Measurements from ENCODE around the gene MALT1. TPM values are rescaled to one million over a fixed set of nuclear protein-coding genes. Genes with fewer than 3 reads are reported as not detected.

Gene MALT1
- total RNA-seq, 1 experiment from 2014 or later = 22.6 TPM

- no peaks in the 10 kb centered on the region for H3K36me3 ChIP-seq (ENCODE audit: control insufficient read depth, insufficient read depth, low read length)
- CTCF ChIA-PET = no interaction called here
- H3K36me3 Mint-ChIP-seq (ENCODE audit: insufficient read depth, unreplicated experiment) = peaks cover 24% of the 10 kb centered on the region
Observed at GRCh38 chr18:58695772-58696171, 24.5 kb downstream of the MALT1 start.

DNA sequence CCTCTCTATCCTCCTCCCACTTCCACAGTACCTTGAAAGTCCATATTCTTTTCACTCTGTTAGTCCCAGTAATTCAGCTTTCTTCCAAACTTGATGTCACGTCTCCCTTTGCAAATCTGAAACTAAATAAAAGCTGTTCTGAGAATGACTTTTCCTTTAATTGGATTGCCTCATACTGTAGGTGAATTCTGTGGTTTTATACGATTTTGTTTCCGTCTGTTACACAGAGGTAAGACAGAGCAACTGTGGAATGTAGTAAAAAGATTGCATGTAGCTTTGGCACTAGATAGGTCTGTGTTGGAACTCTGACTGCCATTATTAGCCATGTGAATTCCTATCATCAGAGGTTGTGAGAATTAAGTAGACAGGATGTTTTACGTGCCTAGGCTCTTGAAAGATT lies 25.9 kb downstream of the MALT1 start:
- Mint-ChIP-seq H3K36me3 (ENCODE audit: insufficient read depth, unreplicated experiment) (peaks cover 33% of the 10 kb centered on the region), H3K27me3 (ENCODE audit: insufficient read depth, unreplicated experiment) (no peaks in the 10 kb centered on the region), H3K27ac (ENCODE audit: unreplicated experiment) (no peak overlapping the region), H3K9me3 (ENCODE audit: unreplicated experiment) (no peaks in the 10 kb centered on the region), H3K4me1 (ENCODE audit: low read depth, unreplicated experiment) (no peaks in the 10 kb centered on the region), H3K4me3 (ENCODE audit: unreplicated experiment) (no peak overlapping the region)
- Histone ChIP-seq H3K9me3 (no peaks in the 10 kb centered on the region), H3K4me1 (no peaks in the 10 kb centered on the region), H3K36me3 (ENCODE audit: control insufficient read depth, insufficient read depth, low read length) (no peaks in the 10 kb centered on the region), H3K4me3 (ENCODE audit: low read depth, low read length) (no peak overlapping the region), H3K27me3 (replicated peaks; ENCODE audit: control insufficient read depth, insufficient read depth, low read length) (no peaks in the 10 kb centered on the region)
- intact Hi-C loops (cut with micrococcal nuclease; ENCODE audit: unreplicated experiment) = no loop called here
- TF ChIP-seq CTCF (IDR thresholded peaks at IDR 0.05; ENCODE audit: insufficient read depth in 1 of 2, low read depth in 1 of 2, low read length in 1 of 2, severe bottlenecking in 1 of 2, unreplicated experiment in 1 of 2) = no peak
- no peak for DNase-seq
- no TSS peak for BruUV-seq (replicated peaks)
- POLR2A ChIA-PET = no interaction called here
- CTCF ChIA-PET = no interaction called here

More at GRCh38 chr18:58695772-58696171, 24.5 kb downstream of the MALT1 start:
- POLR2A ChIA-PET = no interaction called here
- no peaks in the 10 kb centered on the region for H3K9me3 Mint-ChIP-seq (ENCODE audit: unreplicated experiment)
- H3K4me1 Mint-ChIP-seq (ENCODE audit: low read depth, unreplicated experiment) = no peaks in the 10 kb centered on the region
- H3K4me3 Mint-ChIP-seq (ENCODE audit: unreplicated experiment) = no peak overlapping the region
- no TSS peak for BruUV-seq (replicated peaks)
- no peaks in the 10 kb centered on the region for H3K9me3 ChIP-seq
- H3K27ac Mint-ChIP-seq (ENCODE audit: unreplicated experiment) = no peak overlapping the region
- H3K27me3 ChIP-seq (replicated peaks; ENCODE audit: control insufficient read depth, insufficient read depth, low read length) = no peaks in the 10 kb centered on the region
- no peaks in the 10 kb centered on the region for H3K4me1 ChIP-seq
- H3K4me3 ChIP-seq (ENCODE audit: low read depth, low read length) = no peak overlapping the region
- no peak for TF ChIP-seq CTCF (IDR thresholded peaks at IDR 0.05; ENCODE audit: insufficient read depth in 1 of 2, low read depth in 1 of 2, low read length in 1 of 2, severe bottlenecking in 1 of 2, unreplicated experiment in 1 of 2)
- DNase-seq = no peak
- intact Hi-C loops (cut with micrococcal nuclease; ENCODE audit: unreplicated experiment) = no loop called here
- H3K27me3 Mint-ChIP-seq (ENCODE audit: insufficient read depth, unreplicated experiment) = no peaks in the 10 kb centered on the region

DNA sequence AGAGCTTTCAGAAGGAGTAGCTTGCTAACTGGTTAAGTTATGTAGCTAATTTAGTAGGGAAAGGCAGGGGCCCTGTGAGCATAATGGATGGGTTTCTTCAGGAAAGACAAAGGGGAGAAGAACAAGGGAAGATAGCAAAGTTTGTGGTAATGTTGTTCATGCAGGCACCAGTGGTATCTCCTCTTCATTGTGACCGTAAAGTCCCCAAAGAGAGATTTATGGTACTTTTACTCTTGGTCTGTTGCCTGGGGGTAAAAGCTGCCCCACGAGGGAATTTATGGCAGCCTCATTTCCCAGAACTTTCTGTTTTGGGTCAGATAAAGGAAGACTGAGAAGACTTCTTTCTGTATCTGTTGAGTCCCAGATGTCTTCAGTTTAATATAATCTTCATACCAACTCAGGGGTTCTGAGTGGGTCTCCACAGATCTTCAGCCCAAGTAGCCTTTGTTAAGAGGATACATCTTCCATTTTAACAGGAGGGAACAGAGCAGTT lies 27.5 kb downstream of the MALT1 start:
- intact Hi-C loops (cut with micrococcal nuclease; ENCODE audit: unreplicated experiment) = no loop called here
- ChIA-PET CTCF (no interaction called here), POLR2A (no interaction called here)
- H3K27me3 Mint-ChIP-seq (ENCODE audit: insufficient read depth, unreplicated experiment) = no peaks in the 10 kb centered on the region
- TF ChIP-seq CTCF (IDR thresholded peaks at IDR 0.05; ENCODE audit: insufficient read depth in 1 of 2, low read depth in 1 of 2, low read length in 1 of 2, severe bottlenecking in 1 of 2, unreplicated experiment in 1 of 2) = no peak
- H3K4me1 Mint-ChIP-seq (ENCODE audit: low read depth, unreplicated experiment) = no peaks in the 10 kb centered on the region
- Histone ChIP-seq H3K27me3 (replicated peaks; ENCODE audit: control insufficient read depth, insufficient read depth, low read length) (no peaks in the 10 kb centered on the region), H3K4me3 (ENCODE audit: low read depth, low read length) (no peak overlapping the region), H3K9me3 (no peaks in the 10 kb centered on the region), H3K36me3 (ENCODE audit: control insufficient read depth, insufficient read depth, low read length) (no peaks in the 10 kb centered on the region), H3K4me1 (no peaks in the 10 kb centered on the region)
- no peak overlapping the region for H3K27ac Mint-ChIP-seq (ENCODE audit: unreplicated experiment)
- no peaks in the 10 kb centered on the region for H3K9me3 Mint-ChIP-seq (ENCODE audit: unreplicated experiment)
- H3K36me3 Mint-ChIP-seq (ENCODE audit: insufficient read depth, unreplicated experiment) = peaks cover 33% of the 10 kb centered on the region
- no peak overlapping the region for H3K4me3 Mint-ChIP-seq (ENCODE audit: unreplicated experiment)
- DNase-seq = no peak
- BruUV-seq (replicated peaks) = no TSS peak

Measured in Caco-2 (cell line).